ENCODE results near the gene LRRC7. TPM values are rescaled to one million over a fixed set of nuclear protein-coding genes. Genes with fewer than 3 reads are reported as not detected.

The LRRC7 gene
- total and polyA plus RNA-seq, 2 of the 8 experiments (the other 6 are each of a cell fraction or from before 2014, with no cell fraction given) = 0.03 to 0.17 TPM

GRCh38 chr1:69998847-69999246 lies 431.1 kb downstream of the LRRC7 start:
- no peaks in the 10 kb centered on the region for H3K23me2 ChIP-seq (ENCODE audit: low read depth, low read length)
- no peak overlapping the region for H3K18ac ChIP-seq (ENCODE audit: extremely low read depth, low read length)
- H3K23ac ChIP-seq (ENCODE audit: insufficient read length) = no peak overlapping the region
- no peak overlapping the region for H4K91ac ChIP-seq (replicated peaks; ENCODE audit: insufficient read length, low read length)
- no peak overlapping the region for H2BK12ac ChIP-seq (ENCODE audit: low read depth, low read length)
- H3K27ac ChIP-seq (ENCODE audit: low read depth, low read length) = no peak overlapping the region
- H2BK120ac ChIP-seq (replicated peaks; ENCODE audit: low read depth, low read length) = no peak overlapping the region
- DNase-seq (ENCODE audit: low read depth in 1 of 2, low spot score in 2 of 2) (no peak), FAIRE-seq (no peak)
- H3K14ac ChIP-seq (ENCODE audit: insufficient read length) = no peak overlapping the region
- H3K79me1 ChIP-seq (ENCODE audit: low read depth, low read length) = no peaks in the 10 kb centered on the region
- no peak overlapping the region for H4K8ac ChIP-seq (ENCODE audit: extremely low read depth, insufficient read depth, low read length)
- ChIA-PET CTCF (ENCODE audit: partially characterized antibody) (no interaction called here), POLR2A (ENCODE audit: partially characterized antibody) (no interaction called here)
- 90% methylated on average over 1 of the region's 1 CpG; no CpG with 5 or more reads in 1 of the 2 experiments for WGBS, 2 experiments (ENCODE audit: extremely low coverage in 1 of 2, insufficient coverage in 1 of 2, insufficient read length in 1 of 2, insufficient replicate concordance in 2 of 2, low coverage in 1 of 2, low lambda C conversion rate in 2 of 2, missing lambda C conversion rate in 1 of 2)
- TF ChIP-seq PHF8 (conservative IDR thresholded peaks at IDR 0.05; ENCODE audit: low read depth, low read length) (no peak), SAP30 (IDR thresholded peaks at IDR 0.05; ENCODE audit: insufficient read depth, insufficient replicate concordance, low read length) (no peak), TEAD4 (IDR thresholded peaks at IDR 0.05; ENCODE audit: low read depth, low read length) (no peak), CTBP2 (IDR thresholded peaks at IDR 0.05; ENCODE audit: borderline replicate concordance, insufficient read depth, insufficient read length, low read length) (no peak), NRF1 (IDR thresholded peaks at IDR 0.05; ENCODE audit: low read depth, low read length) (no peak), RAD21 (IDR thresholded peaks at IDR 0.05 in 1 of 2, conservative IDR thresholded peaks at IDR 0.05 in 1 of 2; ENCODE audit: low read depth in 2 of 2, low read length in 2 of 2) (no peak), MAX (IDR thresholded peaks at IDR 0.05) (no peak), TAF1 (IDR thresholded peaks at IDR 0.05; ENCODE audit: low read depth, low read length) (no peak), TCF12 (IDR thresholded peaks at IDR 0.05; ENCODE audit: low read depth, low read length) (no peak), SUZ12 (IDR thresholded peaks at IDR 0.05; ENCODE audit: low read length) (no peak), HDAC6 (IDR thresholded peaks at IDR 0.05; ENCODE audit: low read depth, low read length) (no peak)
- no peak overlapping the region for H2BK5ac ChIP-seq (ENCODE audit: low read depth, low read length)
- H3K4me1 ChIP-seq (replicated peaks in 1 of 4; ENCODE audit: control insufficient read depth in 3 of 4, insufficient read depth in 4 of 4, low read length in 3 of 4) = no peaks in the 10 kb centered on the region
- no peak overlapping the region for H2AK5ac ChIP-seq (ENCODE audit: low read depth, low read length)
- no peaks in the 10 kb centered on the region for H3K27me3 ChIP-seq (replicated peaks in 1 of 4; ENCODE audit: control insufficient read depth in 3 of 4, extremely low read depth in 1 of 4, insufficient read depth in 3 of 4, low read length in 3 of 4)
- no peaks in the 10 kb centered on the region for H4K20me1 ChIP-seq (replicated peaks in 1 of 2; ENCODE audit: control insufficient read depth in 1 of 2, insufficient read depth in 2 of 2, low read length in 2 of 2)
- H2BK20ac ChIP-seq (ENCODE audit: low read length) = no peak overlapping the region
- no peak overlapping the region for H3K4ac ChIP-seq (replicated peaks; ENCODE audit: insufficient read length, low read depth, low read length)
- no peaks in the 10 kb centered on the region for H3K36me3 ChIP-seq (ENCODE audit: control insufficient read depth in 2 of 4, insufficient read depth in 4 of 4, low read length in 3 of 4)
- H3K4me2 ChIP-seq (ENCODE audit: insufficient read depth in 1 of 2, low read depth in 2 of 2, low read length in 2 of 2) = no peak overlapping the region
- no peak overlapping the region for H4K5ac ChIP-seq (ENCODE audit: insufficient read length, low read depth, low read length)
- H3K4me3 ChIP-seq (ENCODE audit: extremely low read depth in 1 of 4, insufficient read depth in 2 of 4, low read depth in 3 of 4, low read length in 4 of 4) = no peak overlapping the region
- no peaks in the 10 kb centered on the region for H3K9me3 ChIP-seq (ENCODE audit: insufficient read depth in 2 of 2, low read depth in 1 of 2, low read length in 1 of 2)
- H2BK15ac ChIP-seq (ENCODE audit: low read length) = no peak overlapping the region
- no peak overlapping the region for H3K9ac ChIP-seq (replicated peaks in 1 of 4; ENCODE audit: extremely low read depth in 1 of 4, low read depth in 3 of 4, low read length in 3 of 4)
- no peak overlapping the region for H2AFZ ChIP-seq (ENCODE audit: low read length)
- no peak overlapping the region for H3K56ac ChIP-seq (replicated peaks; ENCODE audit: insufficient read length, low read depth, low read length)
- no peaks in the 10 kb centered on the region for H3K79me2 ChIP-seq (ENCODE audit: control insufficient read depth in 1 of 2, insufficient read depth in 2 of 2, low read length in 2 of 2)
